GM12878 (cell line): Measurements from ENCODE around the gene SP6. TPM values are rescaled to one million over a fixed set of nuclear protein-coding genes. Genes with fewer than 3 reads are reported as not detected.

Experiments
- ATAC-seq: fragments of 200-7000 bp; cut with Tn5 transposase; 3 replicates; pipeline ENCODE4 v1.9.1; 2020; ENCODE audit warnings: mild to moderate bottlenecking, moderate library complexity
- BruUV-seq: library from RNA; stranded (reverse); fragments of 400-500 nt; replicated peaks from 2 replicates; lab custom pipeline; 2021; lab: Mats Ljungman, UMichigan
- CTCF ChIA-PET: fragments of 300-600 bp; sonication (Branson Sonifier 250); formaldehyde crosslinking; extraction: SDS; loops from one replicate; lab custom pipeline; 2021; ENCODE audit warnings: inconsistent platforms; lab: Yijun Ruan, JAX
- POLR2A ChIA-PET: fragments of 350-600 bp; formaldehyde crosslinking; extraction: SDS; loops from one replicate; lab custom pipeline; 2021; ENCODE audit warnings: inconsistent platforms; lab: Charles Lee
- RAD21 ChIA-PET: fragments of 300-600 bp; sonication (Branson Sonifier 250); formaldehyde crosslinking; loops from one replicate; lab custom pipeline; 2023; ENCODE audit warnings: antibody characterized with exemption; ENCODE audit not compliant: unreplicated experiment; lab: Charles Lee
- SMC1A ChIA-PET: fragments of 300-600 bp; sonication (Branson Sonifier 250); formaldehyde crosslinking; loops from one replicate; lab custom pipeline; 2023; ENCODE audit not compliant: unreplicated experiment, uncharacterized antibody; lab: Charles Lee
- DNase-seq: peaks from one replicate; pipeline ENCODE4 v3.0.0-alpha.2; 2011; ENCODE audit warnings: low read depth, low spot score
- FAIRE-seq: peaks from 3 replicates; lab custom pipeline; 2011; peaks lifted over from hg19 to GRCh38; lab: Jason Lieb, UNC
- H2AFZ ChIP-seq: 2 replicates; pipeline ENCODE4 v1.6.0; 2011; ENCODE audit warnings: low read depth, low read length, control low read depth; ENCODE audit not compliant: control insufficient read depth
- H3K27ac ChIP-seq: 2 replicates; pipeline ENCODE4 v1.5.1; 2011; ENCODE audit warnings: control low read depth; ENCODE audit not compliant: control insufficient read depth, insufficient read depth
- H3K27me3 ChIP-seq, 2 experiments: replicated peaks in 1 of 2; 2 replicates each; pipeline versions ENCODE4 v1.6.0 to v1.6.1; 2011; ENCODE audit warnings: low read length in 1 of 2; ENCODE audit not compliant: control insufficient read depth in 2 of 2, insufficient read depth in 2 of 2
- H3K36me3 ChIP-seq, 2 experiments: 2 replicates each; pipeline ENCODE4 v1.5.1; 2011; ENCODE audit warnings: low read length in 1 of 2; ENCODE audit not compliant: control insufficient read depth in 2 of 2, insufficient read depth in 2 of 2
- H3K4me1 ChIP-seq: 2 replicates; pipeline ENCODE4 v1.6.1; 2011; ENCODE audit warnings: mild to moderate bottlenecking, low read length, moderate library complexity, mixed read lengths; ENCODE audit not compliant: control insufficient read depth, insufficient read depth
- H3K4me2 ChIP-seq: 2 replicates; pipeline ENCODE4 v1.6.0; 2011; ENCODE audit warnings: control low read depth; ENCODE audit not compliant: control insufficient read depth, insufficient read depth
- H3K4me3 ChIP-seq: fragments of 200-600 bp; sonication (generic); 2 replicates; pipeline ENCODE4 v1.5.1; 2016
- H3K79me2 ChIP-seq: 2 replicates; pipeline ENCODE4 v1.6.0; 2011; ENCODE audit warnings: low read length; ENCODE audit not compliant: control insufficient read depth, insufficient read depth
- H3K9ac ChIP-seq: 2 replicates; pipeline ENCODE4 v1.8.0; 2011; ENCODE audit warnings: low read length, control low read depth, mixed read lengths; ENCODE audit not compliant: control insufficient read depth, insufficient read depth
- H3K9me3 ChIP-seq: replicated peaks from 3 replicates; pipeline ENCODE4 v1.5.1; 2011; ENCODE audit warnings: mild to moderate bottlenecking, low read length; ENCODE audit not compliant: control insufficient read depth, insufficient read depth
- H4K20me1 ChIP-seq: 2 replicates; pipeline ENCODE4 v1.6.0; 2011; ENCODE audit not compliant: control insufficient read depth, insufficient read depth
- E2F8 ChIP-seq: fragments of 450-650 bp; IDR thresholded peaks from 2 replicates; pipeline ENCODE4 v1.6.1; 2018; ENCODE audit warnings: mild to moderate bottlenecking, low read depth, moderate library complexity; ENCODE audit not compliant: partially characterized antibody
- IRF4 ChIP-seq: IDR thresholded peaks from 2 replicates; pipeline ENCODE4 v1.6.1; 2011; ENCODE audit warnings: low read depth, low read length
- KAT2A ChIP-seq: conservative IDR thresholded peaks from 2 replicates; pipeline ENCODE4 v1.6.1; 2011; ENCODE audit warnings: low read depth, low read length; ENCODE audit not compliant: control insufficient read depth
- PML ChIP-seq: IDR thresholded peaks from 2 replicates; pipeline ENCODE4 v1.6.1; 2012; ENCODE audit warnings: low read length, inconsistent platforms
- RAD51 ChIP-seq: fragments of 450-650 bp; IDR thresholded peaks from 2 replicates; pipeline ENCODE4 v1.6.1; 2016; ENCODE audit warnings: moderate library complexity, mild to moderate bottlenecking, inconsistent platforms
- RFX5 ChIP-seq: IDR thresholded peaks from 2 replicates; pipeline ENCODE4 v1.6.1; 2011; ENCODE audit warnings: low read depth, low read length, improper control_type of control experiment
- WRNIP1 ChIP-seq: IDR thresholded peaks from 2 replicates; pipeline ENCODE4 v1.6.1; 2011; ENCODE audit warnings: low read depth, low read length, improper control_type of control experiment, borderline replicate concordance
- ZNF217 ChIP-seq: fragments of 450-650 bp; IDR thresholded peaks from 2 replicates; pipeline ENCODE4 v1.6.1; 2017; ENCODE audit warnings: antibody characterized with exemption, mild to moderate bottlenecking
- ZNF274 ChIP-seq: IDR thresholded peaks from one replicate; pipeline ENCODE4 v1.8.0; 2011; ENCODE audit not compliant: insufficient read length, insufficient read depth
- ZNF384 ChIP-seq: IDR thresholded peaks from 2 replicates; pipeline ENCODE4 v1.6.1; 2012; ENCODE audit warnings: low read depth, mild to moderate bottlenecking, low read length, improper control_type of control experiment, borderline replicate concordance
- WGBS: methylation state at CpG from one replicate; pipeline ENCODE4 v1.1.6; 2016; ENCODE audit warnings: low lambda C conversion rate; ENCODE audit not compliant: insufficient replicate concordance, insufficient coverage; ENCODE audit errors: missing lambda C conversion rate; 5-methylcytosine and 5-hydroxymethylcytosine counted together
- in situ Hi-C: fragments of 300-500 bp; cut with MboI; formaldehyde crosslinking; loops from 9 replicates; pipeline ENCODE4 v1.14.3; 2018; ENCODE audit warnings: mixed read lengths
- intact Hi-C: fragments of 100-400 bp; cut with micrococcal nuclease; formaldehyde crosslinking; loops from one replicate; pipeline ENCODE4 v1.14.2; 2022; ENCODE audit not compliant: unreplicated experiment
- polyA plus RNA-seq, 11 experiments: library from polyadenylated mRNA; depleted of rRNA in 4 of 11; unstranded in 6 of 11; stranded (reverse) in 5 of 11; fragments of >200 nt; fragmentation: Nextera tagmentation in 4 of 11; fragmentation: Illumina TruSeq in 1 of 11; extraction: Ambion mirVana in 4 of 11; extraction: Trizol in 1 of 11; gene quantifications; 1 replicate in 1 of 11; 2 replicates in 10 of 11; pipeline versions ENCODE4 v1.2.1 to v1.2.3, GENCODE V29; 2011 to 2016; ENCODE audit warnings: inconsistent platforms in 2 of 11, missing spikeins in 2 of 11, low read depth in 1 of 11
- total RNA-seq, 4 experiments: library from RNA; depleted of rRNA in 3 of 4; stranded (reverse); fragments of >200 nt in 3 of 4; fragmentation: Illumina TruSeq in 1 of 4; extraction: Trizol in 1 of 4; gene quantifications; 2 replicates each; pipeline versions ENCODE4 v1.2.1 to v1.2.3, GENCODE V29; 2013 to 2021
- TF ChIP-seq, protein P1 (sequence below): IDR thresholded peaks from 2 replicates; pipeline ENCODE4 v1.6.1; 2011; ENCODE audit warnings: borderline replicate concordance, low read depth, mild to moderate bottlenecking, moderate library complexity, mixed read lengths, low read length; ENCODE audit not compliant: insufficient read depth; ENCODE audit errors: extremely low read length

The SP6 gene
- total and polyA plus RNA-seq, 10 of the 15 experiments (the other 5 are each of a cell fraction or from before 2014, with no cell fraction given), result 0.05 to 0.15 (median 0.06) TPM; not detected in 7

DNA sequence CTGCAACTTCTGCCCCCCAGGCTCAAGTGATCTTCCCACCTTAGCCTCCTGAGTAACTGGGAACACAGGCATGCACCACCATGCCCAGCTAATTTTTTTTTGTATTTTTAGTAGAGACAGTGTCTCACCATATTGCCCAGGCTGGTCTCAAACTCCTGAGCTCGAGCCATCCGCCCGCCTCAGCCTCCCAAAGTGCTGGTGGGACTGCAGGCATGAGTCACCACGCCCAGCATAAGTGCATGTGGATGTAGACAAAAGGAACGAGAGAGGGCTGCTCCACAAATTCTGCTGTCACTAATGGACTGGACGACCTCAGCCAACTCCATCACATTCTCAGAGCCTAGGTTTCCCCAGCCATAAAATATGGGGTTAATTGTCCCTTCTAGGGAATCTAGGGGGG, 37.3 kb upstream of the SP6 start:
- Histone ChIP-seq H3K27ac (no peak overlapping the region), H3K27me3 (no peaks in the 10 kb centered on the region), H4K20me1 (no peaks in the 10 kb centered on the region), H3K4me3 (no peak overlapping the region), H3K79me2 (no peaks in the 10 kb centered on the region), H3K4me2 (no peak overlapping the region), H2AFZ (no peak overlapping the region), H3K36me3 (no peaks in the 10 kb centered on the region; a peak in 1 of 4 replicates), H3K9ac (no peak overlapping the region), H3K4me1 (peaks cover 9% of the 10 kb centered on the region), H3K9me3 (no peaks in the 10 kb centered on the region)
- intact Hi-C loops (no loop called here), in situ Hi-C loops (no loop called here)
- ATAC-seq, result no peak
- TF ChIP-seq KAT2A (no peak), ZNF217 (no peak), RFX5 (no peak), IRF4 (no peak), RAD51 (no peak), ZNF274 (no peak), PML (no peak), ZNF384 (no peak), WRNIP1 (no peak), E2F8 (no peak)
- TF ChIP-seq, protein P1, sequence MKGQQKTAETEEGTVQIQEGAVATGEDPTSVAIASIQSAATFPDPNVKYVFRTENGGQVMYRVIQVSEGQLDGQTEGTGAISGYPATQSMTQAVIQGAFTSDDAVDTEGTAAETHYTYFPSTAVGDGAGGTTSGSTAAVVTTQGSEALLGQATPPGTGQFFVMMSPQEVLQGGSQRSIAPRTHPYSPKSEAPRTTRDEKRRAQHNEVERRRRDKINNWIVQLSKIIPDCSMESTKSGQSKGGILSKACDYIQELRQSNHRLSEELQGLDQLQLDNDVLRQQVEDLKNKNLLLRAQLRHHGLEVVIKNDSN, result no peak
- FAIRE-seq, result no peak
- ChIA-PET RAD21 (interaction anchor here (1.1 to 10.9 kb wide), 2 partner anchors 46 to 130 kb away, joined by 3 to 206 read pairs; partner anchors contain the start of gene SCRN2), POLR2A (no interaction called here), SMC1A (interaction anchor here (4.1 to 14.5 kb wide), 2 partner anchors 41 to 129 kb away, joined by 19 to 231 read pairs; partner anchors contain the start of genes SCRN2 and SP6), CTCF (interaction anchor here (0.6 to 14.9 kb wide), 4 partner anchors 32 to 130 kb away, joined by 3 to 502 read pairs (median 14); partner anchors contain the start of genes SCRN2 and SP6)
- BruUV-seq, result no TSS peak
- WGBS, result 40% methylated on average over 6 of the region's 6 CpGs
- no peak for DNase-seq
